CD4-positive, alpha-beta T cell (primary cell): ENCODE results near the gene MYOG. TPM values are rescaled to one million over a fixed set of nuclear protein-coding genes. Genes with fewer than 3 reads are reported as not detected.
A peak's percentile ranks its signal among the peaks of the same experiment; 100 is the strongest.

Experiments used
- ATAC-seq: fragments of 200-7000 bp; cut with Tn5 transposase; one replicate; pipeline ENCODE4 v1.10.0; 2022; ENCODE audit warnings: mild to moderate bottlenecking; ENCODE audit not compliant: poor library complexity
- CTCF ChIA-PET: fragments of 350-600 bp; sonication (Branson Sonifier 250); formaldehyde crosslinking; loops from one replicate; lab custom pipeline; 2021; ENCODE audit warnings: antibody characterized with exemption, inconsistent platforms; lab: Charles Lee
- POLR2A ChIA-PET: fragments of 350-600 bp; sonication (Branson Sonifier 250); formaldehyde crosslinking; loops from one replicate; lab custom pipeline; 2021; ENCODE audit warnings: antibody characterized with exemption, inconsistent platforms; lab: Charles Lee
- DNase-seq, 14 experiments: peaks; one replicate each; pipeline ENCODE4 v3.0.0-alpha.2; 2013 to 2020; ENCODE audit warnings: mixed read lengths in 2 of 14
- H3K27ac ChIP-seq, 2 donors: one replicate each; pipeline versions ENCODE4 v1.5.1 to v1.7.0; 2013; ENCODE audit warnings: low read length in 2 of 2, low read depth in 1 of 2, mild to moderate bottlenecking in 1 of 2
- H3K27me3 ChIP-seq, 2 experiments: 1 replicate in 1 of 2; 2 replicates in 1 of 2; pipeline versions ENCODE4 v1.6.1 to v1.7.0; 2013; ENCODE audit warnings: low read length in 2 of 2, control low read depth in 1 of 2, mild to moderate bottlenecking in 1 of 2, moderate library complexity in 1 of 2; ENCODE audit not compliant: insufficient read depth in 2 of 2, control insufficient read depth in 1 of 2
- H3K36me3 ChIP-seq: one replicate; pipeline ENCODE4 v1.6.1; 2013; ENCODE audit warnings: low read length, control low read depth; ENCODE audit not compliant: insufficient read depth
- H3K4me1 ChIP-seq: one replicate; pipeline ENCODE4 v1.6.1; 2013; ENCODE audit warnings: low read length, control low read depth; ENCODE audit not compliant: insufficient read depth
- H3K4me3 ChIP-seq: one replicate; pipeline ENCODE4 v1.5.1; 2013; ENCODE audit warnings: mild to moderate bottlenecking, low read length, moderate library complexity
- H3K9me3 ChIP-seq, 2 experiments: 1 replicate in 1 of 2; 2 replicates in 1 of 2; pipeline versions ENCODE4 v1.6.1 to v1.7.0; 2013; ENCODE audit warnings: low read length in 2 of 2, mild to moderate bottlenecking in 2 of 2, control low read depth in 1 of 2, moderate library complexity in 1 of 2; ENCODE audit not compliant: control insufficient read depth in 1 of 2, insufficient read depth in 1 of 2
- H3K27ac Mint-ChIP-seq: one replicate; pipeline ENCODE4 v1.8.0; 2020; ENCODE audit warnings: mixed read lengths
- H3K27me3 Mint-ChIP-seq: one replicate; pipeline ENCODE4 v1.8.0; 2021; ENCODE audit warnings: mixed read lengths
- H3K36me3 Mint-ChIP-seq: one replicate; pipeline ENCODE4 v1.8.0; 2021; ENCODE audit warnings: low read depth, mixed read lengths
- H3K4me1 Mint-ChIP-seq: one replicate; pipeline ENCODE4 v1.8.0; 2021; ENCODE audit warnings: low read depth, mixed read lengths
- H3K4me3 Mint-ChIP-seq: one replicate; pipeline ENCODE4 v1.8.0; 2020; ENCODE audit warnings: mild to moderate bottlenecking, mixed read lengths
- H3K9me3 Mint-ChIP-seq: one replicate; pipeline ENCODE4 v1.8.0; 2020; ENCODE audit warnings: mixed read lengths
- intact Hi-C, 2 experiments: fragments of 100-400 bp; cut with DNase I in 1 of 2; cut with micrococcal nuclease in 1 of 2; formaldehyde crosslinking; loops; one replicate each; pipeline versions ENCODE4 v1.15.1 to v1.9.0; 2023 to 2025; cut with DNase I, micrococcal nuclease
- total RNA-seq, 174 experiments: library from RNA in 2 of 174; stranded (reverse) in 2 of 174; gene quantifications; one replicate each; pipeline ENCODE4 v1.2.3 and lab custom pipeline; 2021 to 2026
- TF ChIP-seq, protein P1 (sequence below): fragments of 200-600 bp; IDR thresholded peaks from one replicate; pipeline ENCODE4 v1.8.0; 2022; ENCODE audit warnings: antibody characterized with exemption, mild to moderate bottlenecking

MYOG gene
- total RNA-seq, 2 experiments from 2014 or later = not detected

DNA sequence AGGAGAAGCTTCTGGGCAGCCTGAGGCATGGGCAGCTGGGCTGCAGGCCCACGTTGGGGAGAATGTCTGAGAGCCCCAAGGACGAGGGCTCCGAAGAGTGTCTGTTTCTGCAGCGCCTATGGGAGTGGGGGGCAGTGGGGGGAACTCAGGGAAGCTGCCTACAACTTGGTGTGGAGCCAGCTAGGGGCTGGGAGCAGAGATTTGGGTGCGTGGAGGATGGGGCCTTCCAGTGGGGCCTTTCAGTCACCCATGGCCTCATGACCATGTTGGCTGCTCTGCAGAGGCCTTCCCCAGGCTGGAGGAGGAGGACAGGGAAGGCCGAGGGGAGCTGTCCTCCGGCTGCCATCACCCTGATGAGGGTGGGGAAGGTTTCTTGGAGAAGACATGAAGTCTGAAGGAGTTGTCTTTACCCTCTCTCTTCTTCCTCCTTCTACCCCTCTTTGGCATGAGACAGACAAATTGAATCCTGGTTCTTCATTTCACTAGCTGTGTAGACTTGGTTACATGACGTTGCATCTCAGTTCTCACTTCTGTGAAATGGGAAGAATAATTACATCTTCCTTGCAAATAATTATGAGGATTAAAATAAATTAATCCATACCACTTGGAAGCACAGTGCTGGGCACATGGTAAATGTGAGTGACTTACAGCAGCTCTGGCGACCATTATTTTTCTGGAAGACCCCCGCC lies 51.2 kb downstream of the MYOG start:
- Mint-ChIP-seq H3K27me3 (peaks cover 6% of the 10 kb centered on the region), H3K4me3 (no peak overlapping the region), H3K4me1 (no peaks in the 10 kb centered on the region), H3K27ac (no peak overlapping the region), H3K36me3 (no peaks in the 10 kb centered on the region), H3K9me3 (no peaks in the 10 kb centered on the region)
- CTCF ChIA-PET = no interaction called here
- Histone ChIP-seq H3K4me3 (no peak overlapping the region), H3K9me3 (no peaks in the 10 kb centered on the region), H3K27ac (no peak overlapping the region), H3K27me3 (peaks cover 4 to 6% of the 10 kb centered on the region in 2 experiments), H3K36me3 (no peaks in the 10 kb centered on the region), H3K4me1 (no peaks in the 10 kb centered on the region)
- DNase-seq (peak in 2 of 14 experiments; percentile 7 to 12), ATAC-seq (no peak)
- TF ChIP-seq, protein P1, sequence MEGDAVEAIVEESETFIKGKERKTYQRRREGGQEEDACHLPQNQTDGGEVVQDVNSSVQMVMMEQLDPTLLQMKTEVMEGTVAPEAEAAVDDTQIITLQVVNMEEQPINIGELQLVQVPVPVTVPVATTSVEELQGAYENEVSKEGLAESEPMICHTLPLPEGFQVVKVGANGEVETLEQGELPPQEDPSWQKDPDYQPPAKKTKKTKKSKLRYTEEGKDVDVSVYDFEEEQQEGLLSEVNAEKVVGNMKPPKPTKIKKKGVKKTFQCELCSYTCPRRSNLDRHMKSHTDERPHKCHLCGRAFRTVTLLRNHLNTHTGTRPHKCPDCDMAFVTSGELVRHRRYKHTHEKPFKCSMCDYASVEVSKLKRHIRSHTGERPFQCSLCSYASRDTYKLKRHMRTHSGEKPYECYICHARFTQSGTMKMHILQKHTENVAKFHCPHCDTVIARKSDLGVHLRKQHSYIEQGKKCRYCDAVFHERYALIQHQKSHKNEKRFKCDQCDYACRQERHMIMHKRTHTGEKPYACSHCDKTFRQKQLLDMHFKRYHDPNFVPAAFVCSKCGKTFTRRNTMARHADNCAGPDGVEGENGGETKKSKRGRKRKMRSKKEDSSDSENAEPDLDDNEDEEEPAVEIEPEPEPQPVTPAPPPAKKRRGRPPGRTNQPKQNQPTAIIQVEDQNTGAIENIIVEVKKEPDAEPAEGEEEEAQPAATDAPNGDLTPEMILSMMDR = no peak
- POLR2A ChIA-PET = no interaction called here
- intact Hi-C loops = loop anchor here in 1 of 2 experiments (5.0 kb wide), 1 partner anchor 303 kb away; no protein-coding TSS in a partner anchor

GRCh38 chr1:203033917-203034316 lies 51.9 kb downstream of the MYOG start:
- DNase-seq (no peak), ATAC-seq (no peak)
- ChIA-PET POLR2A (no interaction called here), CTCF (no interaction called here)
- Mint-ChIP-seq H3K27ac (no peak overlapping the region), H3K9me3 (no peaks in the 10 kb centered on the region), H3K4me1 (no peaks in the 10 kb centered on the region), H3K36me3 (no peaks in the 10 kb centered on the region), H3K4me3 (no peak overlapping the region), H3K27me3 (no peaks in the 10 kb centered on the region)
- TF ChIP-seq, protein P1 = no peak
- Histone ChIP-seq H3K9me3 (no peaks in the 10 kb centered on the region), H3K4me3 (no peak overlapping the region), H3K27me3 (peaks cover 4 to 6% of the 10 kb centered on the region in 2 experiments), H3K4me1 (no peaks in the 10 kb centered on the region), H3K27ac (no peak overlapping the region), H3K36me3 (no peaks in the 10 kb centered on the region)
- intact Hi-C loops = no loop called here

DNA sequence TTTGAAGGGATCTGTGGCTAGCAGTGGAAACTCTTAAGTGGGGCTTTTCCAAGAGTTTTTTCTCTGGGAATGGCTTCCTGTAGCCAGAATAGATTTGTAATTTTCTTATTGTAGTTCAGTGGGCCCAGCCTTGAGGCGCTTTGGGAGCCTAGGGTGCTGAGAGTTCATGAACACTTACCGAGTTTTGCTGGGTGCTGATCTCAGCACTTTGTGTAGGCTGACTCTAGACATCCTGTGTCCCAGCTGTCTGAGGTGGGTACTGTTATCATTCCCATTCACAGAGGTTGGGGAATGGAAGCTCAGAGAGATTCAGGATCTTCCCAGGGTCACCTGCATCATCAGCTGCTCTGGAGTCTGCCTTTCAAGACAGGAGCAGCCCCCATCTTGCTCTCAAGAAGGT lies 52.5 kb downstream of the MYOG start:
- Mint-ChIP-seq H3K36me3 (no peaks in the 10 kb centered on the region), H3K9me3 (no peaks in the 10 kb centered on the region), H3K27me3 (no peaks in the 10 kb centered on the region), H3K4me3 (no peak overlapping the region), H3K4me1 (no peaks in the 10 kb centered on the region), H3K27ac (no peak overlapping the region)
- ChIA-PET CTCF (no interaction called here), POLR2A (no interaction called here)
- no peak overlapping the region for H3K27ac ChIP-seq
- no peak overlapping the region for H3K4me3 ChIP-seq
- H3K9me3 ChIP-seq = no peaks in the 10 kb centered on the region
- ATAC-seq (no peak), DNase-seq (no peak)
- TF ChIP-seq, protein P1 = no peak
- H3K27me3 ChIP-seq = no peaks in the 10 kb centered on the region
- no peaks in the 10 kb centered on the region for H3K4me1 ChIP-seq
- no peaks in the 10 kb centered on the region for H3K36me3 ChIP-seq
- intact Hi-C loops = no loop called here

Other genes starting within 250 kb of the MYOG start
- gene RABIF, start 196.9 kb downstream of the MYOG start, total RNA-seq = 1 to 10 TPM; 9.1 to 9.2 TPM
- 10 to 100 TPM; 18.5 to 18.6 TPM for gene KLHL12, start 158.8 kb downstream of the MYOG start, total RNA-seq
- 10 to 100 TPM; 91.5 to 95.6 TPM for gene ADIPOR1, start 127.7 kb downstream of the MYOG start, total RNA-seq
- 10 to 100 TPM; 42.1 to 47.4 TPM for gene CYB5R1, start 118.8 kb downstream of the MYOG start, total RNA-seq
- 100 to 1,000 TPM; 187 to 194 TPM for gene TMEM183A, start 78.6 kb downstream of the MYOG start, total RNA-seq
- under 1 TPM; 0.93 to 0.98 TPM for gene PPFIA4, start 59.5 kb downstream of the MYOG start, total RNA-seq
- not detected for gene ADORA1, start 41.7 kb upstream of the MYOG start, total RNA-seq
- gene MYBPH, start 89.8 kb upstream of the MYOG start, total RNA-seq = not detected
- gene CHI3L1, start 100.7 kb upstream of the MYOG start, total RNA-seq = not detected
- 1 to 10 TPM in 1 of 2 experiments, under 1 TPM in 1; 0.58 to 1.1 TPM for gene CHIT1, start 143.7 kb upstream of the MYOG start, total RNA-seq
- gene BTG2, start 219.5 kb upstream of the MYOG start, total RNA-seq = 100 to 1,000 TPM; 802 to 849 TPM